GM12892 (cell line): Measurements from ENCODE around the gene WT1.

Experiments used
- POLR2A ChIP-seq: IDR thresholded peaks from 2 replicates; pipeline ENCODE4 v1.6.1; 2011; ENCODE audit warnings: low read depth, low read length, control low read depth
- POLR2AphosphoS5 ChIP-seq: IDR thresholded peaks from 2 replicates; pipeline ENCODE4 v1.6.1; 2011; ENCODE audit warnings: low read depth, low read length, control low read depth

DNA sequence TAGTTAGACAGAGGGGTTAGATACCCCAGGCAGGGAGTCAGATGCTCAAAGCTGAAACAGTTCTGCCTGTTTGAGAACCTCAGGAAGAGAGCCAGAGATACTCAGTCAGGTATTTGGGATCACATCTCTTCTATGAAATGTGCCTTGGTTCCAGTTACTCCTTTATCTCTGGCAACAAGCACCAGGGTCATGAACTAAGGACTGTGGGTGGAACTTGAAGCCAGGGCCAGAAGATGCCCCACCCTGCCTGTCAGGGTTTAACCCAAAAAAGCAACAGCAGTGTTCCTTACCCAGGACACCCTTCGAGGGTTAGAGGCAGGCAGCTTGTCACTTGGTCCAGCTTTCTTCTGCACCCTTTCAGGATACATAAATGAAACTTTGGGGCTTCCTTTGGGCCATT lies 15.0 kb upstream of the WT1 start:
- no peak for TF ChIP-seq POLR2AphosphoS5
- no peak for TF ChIP-seq POLR2A
